ENCODE results near the gene OR2W3. TPM values are rescaled to one million over a fixed set of nuclear protein-coding genes. Genes with fewer than 3 reads are reported as not detected.
A peak's percentile ranks its signal among the peaks of the same experiment; 100 is the strongest.

The OR2W3 gene
- total RNA-seq, 1 donor from 2014 or later = not detected

GRCh38 chr1:247857069-247857984 is 38.1 kb upstream of the OR2W3 start, which contains the start of gene TRIM58:
Gene TRIM58 (plus strand): TSS chr1:247857187. CDS start chr1:247857247, 60 bp downstream.
- peaks cover 3% of the 10 kb centered on the region for H3K4me1 Mint-ChIP-seq
- Histone ChIP-seq H3K4me2 (no peak within 1 kb of the TSS), H2AFZ (replicated peaks) (no peak within 1 kb of the TSS), H3K4me3 (no peak within 1 kb of the TSS), H3K79me2 (ENCODE audit: low read depth) (no peaks in the 10 kb centered on the region), H3K27ac (no peak within 1 kb of the TSS), H3K9me3 (ENCODE audit: low read depth) (peaks cover 16% of the 10 kb centered on the region), H3K27me3 (no peaks in the 10 kb centered on the region), H4K20me1 (ENCODE audit: low read depth) (no peaks in the 10 kb centered on the region), H3K36me3 (no peaks in the 10 kb centered on the region), H3F3A (ENCODE audit: low read depth) (no peaks in the 10 kb centered on the region), H3K9ac (no peak within 1 kb of the TSS), H3K4me1 (no peaks in the 10 kb centered on the region)
- H3K9me3 Mint-ChIP-seq = peaks cover 10% of the 10 kb centered on the region
- no peak for TF ChIP-seq EZH2 (IDR thresholded peaks at IDR 0.05)
- TF ChIP-seq CTCF (IDR thresholded peaks at IDR 0.05) = no peak
- TF ChIP-seq EZH2phosphoT487 (IDR thresholded peaks at IDR 0.05) = no peak
- H3K4me3 Mint-ChIP-seq = peak within 1 kb of the TSS; percentile 86
- no peak for DNase-seq (ENCODE audit: low spot score)
- H3K27me3 Mint-ChIP-seq (ENCODE audit: insufficient read depth, low read depth) = peaks cover 12% of the 10 kb centered on the region
- no peak within 1 kb of the TSS for H3K27ac Mint-ChIP-seq
- no peaks in the 10 kb centered on the region for H3K36me3 Mint-ChIP-seq

DNA sequence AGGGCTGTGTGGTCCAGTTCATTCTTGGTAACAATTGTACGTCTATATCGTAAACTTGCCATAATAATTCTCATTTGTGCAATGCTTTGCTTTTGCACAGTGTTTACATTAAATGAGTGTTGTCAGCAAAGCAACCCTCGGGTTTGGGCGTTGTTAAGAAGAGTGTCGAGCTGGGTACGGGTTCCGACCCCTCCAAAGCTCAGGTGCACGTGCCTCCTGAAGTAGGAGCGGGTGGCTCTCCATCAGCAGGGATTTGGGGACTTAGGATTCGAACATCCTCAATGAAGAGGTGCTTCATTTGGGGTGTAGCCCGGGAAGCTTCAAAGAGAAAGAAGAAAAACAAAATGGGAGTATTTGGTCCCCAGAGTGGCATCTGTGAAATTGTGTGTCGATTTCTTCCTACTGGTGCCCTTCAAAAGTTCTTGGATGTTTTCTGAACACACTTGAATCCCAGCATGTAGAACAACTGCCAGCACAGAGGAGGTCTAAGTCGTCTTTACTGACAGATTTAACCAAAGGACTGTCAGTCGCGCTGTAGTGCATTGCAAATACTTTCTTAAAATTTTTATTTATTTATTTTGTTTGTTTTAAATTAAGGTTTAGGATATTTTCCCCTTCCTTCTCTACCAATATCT is 37.3 kb upstream of the OR2W3 start:
- no peak overlapping the region for H2AFZ ChIP-seq (replicated peaks)
- no peaks in the 10 kb centered on the region for H3F3A ChIP-seq (ENCODE audit: low read depth)
- H3K79me2 ChIP-seq (ENCODE audit: low read depth) = no peaks in the 10 kb centered on the region
- H3K9ac ChIP-seq = no peak overlapping the region
- no peak for DNase-seq (ENCODE audit: low spot score)
- H3K36me3 ChIP-seq = no peaks in the 10 kb centered on the region
- Mint-ChIP-seq H3K9me3 (peaks cover 10% of the 10 kb centered on the region), H3K4me3 (peak overlapping the region; percentile 86), H3K4me1 (peaks cover 3% of the 10 kb centered on the region), H3K27me3 (ENCODE audit: insufficient read depth, low read depth) (peaks cover 12% of the 10 kb centered on the region), H3K36me3 (no peaks in the 10 kb centered on the region), H3K27ac (no peak overlapping the region)
- TF ChIP-seq EZH2phosphoT487 (IDR thresholded peaks at IDR 0.05) (no peak), CTCF (IDR thresholded peaks at IDR 0.05) (no peak), EZH2 (IDR thresholded peaks at IDR 0.05) (no peak)
- no peak overlapping the region for H3K4me3 ChIP-seq
- H3K4me1 ChIP-seq = no peaks in the 10 kb centered on the region
- no peaks in the 10 kb centered on the region for H4K20me1 ChIP-seq (ENCODE audit: low read depth)
- no peaks in the 10 kb centered on the region for H3K27me3 ChIP-seq
- no peak overlapping the region for H3K27ac ChIP-seq
- peaks cover 16% of the 10 kb centered on the region for H3K9me3 ChIP-seq (ENCODE audit: low read depth)
- H3K4me2 ChIP-seq = no peak overlapping the region

- no peaks in the 10 kb centered on the region for H3K36me3 Mint-ChIP-seq
- no peak overlapping the region for H3K27ac Mint-ChIP-seq
- H3K4me3 Mint-ChIP-seq = no peak overlapping the region
- H3K9me3 Mint-ChIP-seq = peaks cover 12% of the 10 kb centered on the region
- Histone ChIP-seq H3K36me3 (no peaks in the 10 kb centered on the region), H3F3A (ENCODE audit: low read depth) (no peaks in the 10 kb centered on the region), H3K27ac (no peak overlapping the region), H3K4me1 (no peaks in the 10 kb centered on the region), H3K79me2 (ENCODE audit: low read depth) (no peaks in the 10 kb centered on the region), H3K4me2 (no peak overlapping the region), H4K20me1 (ENCODE audit: low read depth) (no peaks in the 10 kb centered on the region), H3K4me3 (no peak overlapping the region), H3K27me3 (no peaks in the 10 kb centered on the region), H3K9ac (no peak overlapping the region), H2AFZ (replicated peaks) (no peak overlapping the region), H3K9me3 (ENCODE audit: low read depth) (peaks cover 22% of the 10 kb centered on the region)
- H3K4me1 Mint-ChIP-seq = peaks cover 3% of the 10 kb centered on the region
- H3K27me3 Mint-ChIP-seq (ENCODE audit: insufficient read depth, low read depth) = peaks cover 7% of the 10 kb centered on the region
- no peak for TF ChIP-seq EZH2 (IDR thresholded peaks at IDR 0.05)
- no peak for TF ChIP-seq EZH2phosphoT487 (IDR thresholded peaks at IDR 0.05)
- no peak for TF ChIP-seq CTCF (IDR thresholded peaks at IDR 0.05)
- no peak for DNase-seq (ENCODE audit: low spot score)
These were observed 32.6 kb upstream of the OR2W3 start for GRCh38 chr1:247862756-247863155.

All from neural progenitor cell (in vitro differentiated cells).